ENCODE data around the gene NUMB.

Gene NUMB

GRCh38 chr14:73261075-73261474, 197.3 kb downstream of the NUMB start:
- TF ChIP-seq CTCF (IDR thresholded peaks at IDR 0.05), result no peak
- TF ChIP-seq ZFX (IDR thresholded peaks at IDR 0.05; ENCODE audit: borderline replicate concordance), result no peak

GRCh38 chr14:73260574-73260973, 197.8 kb downstream of the NUMB start:
- no peak overlapping the region for H3K27ac ChIP-seq
- TF ChIP-seq ZFX (IDR thresholded peaks at IDR 0.05; ENCODE audit: borderline replicate concordance) (no peak), CTCF (IDR thresholded peaks at IDR 0.05) (no peak)

More at GRCh38 chr14:73261075-73261474, 197.3 kb downstream of the NUMB start:
- no peak overlapping the region for H3K27ac ChIP-seq

- no peak overlapping the region for H3K27ac ChIP-seq
- TF ChIP-seq CTCF (IDR thresholded peaks at IDR 0.05) (no peak), ZFX (IDR thresholded peaks at IDR 0.05; ENCODE audit: borderline replicate concordance) (no peak)
These were observed 198.5 kb downstream of the NUMB start for GRCh38 chr14:73259837-73260236.

GRCh38 chr14:73258845-73259611, 199.3 kb downstream of the NUMB start:
- TF ChIP-seq CTCF (IDR thresholded peaks at IDR 0.05), result no peak
- no peak for TF ChIP-seq ZFX (IDR thresholded peaks at IDR 0.05; ENCODE audit: borderline replicate concordance)
- H3K27ac ChIP-seq, result no peak overlapping the region

GRCh38 chr14:73258076-73258475, 200.3 kb downstream of the NUMB start:
- TF ChIP-seq ZFX (IDR thresholded peaks at IDR 0.05; ENCODE audit: borderline replicate concordance) (no peak), CTCF (IDR thresholded peaks at IDR 0.05) (no peak)
- no peak overlapping the region for H3K27ac ChIP-seq

GRCh38 chr14:73255693-73256225, 202.6 kb downstream of the NUMB start:
- no peak for TF ChIP-seq ZFX (IDR thresholded peaks at IDR 0.05; ENCODE audit: borderline replicate concordance)
- TF ChIP-seq CTCF (IDR thresholded peaks at IDR 0.05), result no peak
- H3K27ac ChIP-seq, result no peak overlapping the region

- no peak for TF ChIP-seq ZFX (IDR thresholded peaks at IDR 0.05; ENCODE audit: borderline replicate concordance)
- TF ChIP-seq CTCF (IDR thresholded peaks at IDR 0.05), result no peak
- no peak overlapping the region for H3K27ac ChIP-seq
These were observed 203.3 kb downstream of the NUMB start for GRCh38 chr14:73255005-73255400.
